ENCODE data around the gene NDNF.

Gene NDNF

GRCh38 chr4:121015421-121015820 is 56.9 kb downstream of the NDNF start:
- no peak for DNase-seq (ENCODE audit: low read depth)

DNA sequence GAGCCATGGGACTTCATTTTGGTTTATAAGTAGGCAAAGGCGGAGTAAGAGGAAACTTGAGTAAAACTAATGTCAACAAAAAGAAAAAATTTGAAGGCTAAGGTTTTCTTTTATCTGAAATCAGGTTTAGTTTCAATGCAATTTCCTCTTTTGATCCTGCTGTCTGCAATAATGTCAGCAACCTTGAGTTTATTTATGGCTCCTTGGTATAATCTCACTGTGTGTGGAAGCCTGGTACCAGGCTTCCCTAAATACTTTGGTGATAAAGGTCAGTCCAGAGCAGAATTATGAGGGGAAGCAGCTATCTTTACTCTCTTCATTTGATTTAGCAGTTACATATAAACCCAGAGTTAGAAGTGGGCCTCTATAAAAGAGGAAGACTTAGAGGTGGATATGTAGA is 57.8 kb downstream of the NDNF start:
- DNase-seq (ENCODE audit: low read depth), result no peak

DNA sequence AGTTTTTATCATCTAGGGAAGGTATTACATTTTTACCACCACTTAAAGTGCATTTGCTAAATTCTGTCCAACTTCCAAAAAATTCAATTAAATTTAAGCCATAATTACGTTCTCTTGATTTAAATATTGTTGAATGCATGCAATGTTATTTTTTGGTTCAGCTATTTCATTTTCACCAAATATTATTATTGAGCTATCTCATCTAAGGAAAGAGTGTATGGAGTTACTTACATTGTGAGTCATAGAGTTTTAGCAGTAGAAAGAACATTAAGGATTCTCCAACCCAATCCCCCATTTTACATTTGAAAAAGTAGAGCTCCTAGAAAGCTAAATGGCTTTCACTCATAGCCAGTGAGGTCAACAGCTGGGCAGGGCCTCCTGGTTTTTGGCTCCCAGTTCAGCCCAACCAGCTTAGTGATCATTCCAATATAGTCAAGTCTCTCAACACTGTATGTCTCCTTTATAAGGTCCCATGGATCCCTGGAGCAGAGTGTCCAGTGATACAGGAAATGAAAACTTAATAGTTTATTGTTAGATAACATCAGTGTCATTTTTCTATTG is 60.5 kb downstream of the NDNF start:
- no peak for DNase-seq (ENCODE audit: low read depth)

DNA sequence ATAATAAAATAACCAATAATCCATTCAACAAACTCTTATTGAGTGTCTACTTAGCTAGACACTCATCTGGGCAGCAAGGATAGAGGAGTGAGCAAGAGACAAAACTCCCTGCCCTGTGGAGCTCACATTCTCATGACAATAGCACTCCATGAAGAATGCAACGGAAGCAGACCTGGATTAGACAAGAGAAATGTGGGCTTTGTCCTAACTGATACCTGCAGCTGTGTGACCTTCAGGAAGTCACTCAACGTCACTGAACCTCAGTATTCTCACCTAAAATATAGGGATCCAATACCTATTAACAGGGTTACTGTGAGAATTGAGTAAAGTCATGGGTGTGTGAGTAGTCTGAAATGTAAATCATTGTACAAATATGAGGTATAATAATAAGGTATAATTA is 61.2 kb downstream of the NDNF start:
- no peak for DNase-seq (ENCODE audit: low read depth)

- DNase-seq (ENCODE audit: low read depth), result no peak
Measured at GRCh38 chr4:121009578-121010478, 62.5 kb downstream of the NDNF start.

DNA sequence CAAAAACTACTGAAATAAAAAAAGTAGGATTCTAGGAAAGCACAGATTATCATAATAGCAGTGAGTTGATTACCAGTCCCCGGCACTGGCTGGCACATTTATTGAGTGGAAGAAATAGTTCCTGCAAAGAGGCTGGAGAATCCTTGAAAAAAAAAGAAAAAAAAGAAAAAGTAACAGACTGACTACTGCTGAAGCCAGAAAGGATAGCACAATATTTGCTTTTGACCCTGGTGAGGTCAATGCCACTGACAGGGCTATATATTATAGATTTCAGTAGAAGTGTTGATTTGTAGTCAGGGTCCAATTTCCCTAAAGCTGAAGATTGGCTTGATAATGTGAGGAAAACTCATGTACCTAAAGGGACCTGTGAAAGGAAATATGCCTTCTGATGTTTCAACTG is 64.7 kb downstream of the NDNF start:
- no peak for DNase-seq (ENCODE audit: low read depth)

- no peak for DNase-seq (ENCODE audit: low read depth)
Measured at GRCh38 chr4:121003863-121004262, 68.5 kb downstream of the NDNF start.

DNA sequence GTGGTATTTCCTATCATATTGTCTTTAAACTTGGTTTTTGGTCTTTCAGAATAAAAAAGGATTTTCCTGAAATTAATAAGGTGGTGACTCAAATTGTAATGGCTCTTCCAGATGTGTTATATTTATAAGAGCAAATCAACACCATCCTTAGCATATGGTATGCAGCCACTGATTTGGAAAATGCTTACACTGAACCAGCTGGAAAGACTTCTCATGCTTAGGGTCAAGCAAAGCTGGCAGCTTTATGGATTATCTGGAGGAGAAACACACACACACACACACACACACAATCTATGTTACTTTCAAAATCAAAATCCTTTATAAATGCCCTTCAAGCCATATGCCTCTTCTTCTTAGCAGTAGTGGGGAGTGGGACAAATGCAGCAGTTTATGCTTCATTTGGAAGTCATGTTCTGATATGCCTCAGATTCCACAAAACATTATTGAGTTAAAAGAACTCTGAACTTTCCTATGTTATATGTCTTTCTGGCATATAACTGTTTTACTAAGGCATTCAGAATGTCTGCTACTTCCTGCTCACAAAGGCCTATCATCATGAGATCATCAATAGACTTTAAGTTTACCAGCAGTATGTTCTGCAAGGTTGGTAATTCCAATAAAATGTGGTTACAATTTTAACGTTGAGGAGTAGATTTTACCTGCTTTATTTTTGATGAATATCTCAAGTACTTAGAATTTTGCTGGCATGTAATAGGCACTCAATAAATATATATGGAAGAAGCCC is 76.9 kb downstream of the NDNF start:
- no peak for DNase-seq (ENCODE audit: low read depth)

DNA sequence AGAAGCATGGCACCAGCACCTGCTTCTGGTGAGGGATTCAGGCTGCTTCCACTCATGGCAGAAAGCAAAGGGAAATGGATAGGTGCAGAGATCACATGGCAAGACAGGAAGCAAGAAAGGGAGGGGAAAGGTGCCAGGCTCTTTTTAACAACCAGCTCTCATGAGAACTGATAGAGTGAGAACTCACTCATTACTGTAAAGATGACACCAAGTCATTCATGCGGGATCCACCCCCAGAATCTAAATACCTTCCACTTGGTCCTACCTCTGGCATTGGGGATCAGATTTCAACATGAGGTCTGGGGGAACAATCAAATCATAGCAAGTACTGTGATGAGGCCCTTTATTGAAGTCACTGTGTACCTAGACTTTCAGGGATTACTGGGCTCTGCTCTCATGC is 77.8 kb downstream of the NDNF start:
- no peak for DNase-seq (ENCODE audit: low read depth)

GRCh38 chr4:120991885-120992284 is 80.5 kb downstream of the NDNF start:
- DNase-seq (ENCODE audit: low read depth), result no peak

DNA sequence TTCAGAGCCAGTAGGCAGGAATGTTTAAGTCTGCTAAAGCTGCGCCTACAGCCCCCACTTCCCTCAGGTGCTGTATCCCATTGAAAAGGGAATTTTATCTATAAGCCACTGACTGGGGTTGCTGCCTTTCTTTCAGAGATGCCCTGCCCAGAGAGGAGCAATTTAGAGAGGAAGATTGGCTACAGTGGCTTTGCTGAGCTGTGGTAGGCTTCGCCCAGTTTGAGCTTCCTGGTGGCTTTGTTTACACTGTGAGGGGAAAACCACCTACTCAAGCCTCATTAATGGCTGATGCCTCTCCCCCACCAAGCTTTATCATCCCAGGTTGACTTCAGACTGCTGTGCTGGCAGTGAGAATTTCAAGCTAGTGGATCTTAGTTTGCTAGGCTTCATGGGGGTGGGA is 82.1 kb downstream of the NDNF start:
- no peak for DNase-seq (ENCODE audit: low read depth)
